Prostate gland (tissue), 2 donors: ENCODE measurements around the gene ZDHHC22.

Experiments
- POLR2A ChIP-seq: fragments of 450-650 bp; IDR thresholded peaks from one replicate; pipeline ENCODE4 v1.6.1; 2016; ENCODE audit warnings: antibody characterized with exemption, mild to moderate bottlenecking
- POLR2AphosphoS5 ChIP-seq: sonication (generic); formaldehyde crosslinking; IDR thresholded peaks from one replicate; pipeline ENCODE4 v1.6.1; 2017; ENCODE audit warnings: antibody characterized with exemption
- TF ChIP-seq, protein P1 (sequence below), 4 experiments: fragments of 200-600 bp in 2 of 4; fragments of 450-650 bp in 2 of 4; sonication (generic) in 2 of 4; IDR thresholded peaks; 1 replicate in 3 of 4; 2 replicates in 1 of 4; pipeline ENCODE4 v1.5.1; 2016 to 2019; ENCODE audit warnings: antibody characterized with exemption in 4 of 4, mild to moderate bottlenecking in 2 of 4, moderate library complexity in 2 of 4

DNA sequence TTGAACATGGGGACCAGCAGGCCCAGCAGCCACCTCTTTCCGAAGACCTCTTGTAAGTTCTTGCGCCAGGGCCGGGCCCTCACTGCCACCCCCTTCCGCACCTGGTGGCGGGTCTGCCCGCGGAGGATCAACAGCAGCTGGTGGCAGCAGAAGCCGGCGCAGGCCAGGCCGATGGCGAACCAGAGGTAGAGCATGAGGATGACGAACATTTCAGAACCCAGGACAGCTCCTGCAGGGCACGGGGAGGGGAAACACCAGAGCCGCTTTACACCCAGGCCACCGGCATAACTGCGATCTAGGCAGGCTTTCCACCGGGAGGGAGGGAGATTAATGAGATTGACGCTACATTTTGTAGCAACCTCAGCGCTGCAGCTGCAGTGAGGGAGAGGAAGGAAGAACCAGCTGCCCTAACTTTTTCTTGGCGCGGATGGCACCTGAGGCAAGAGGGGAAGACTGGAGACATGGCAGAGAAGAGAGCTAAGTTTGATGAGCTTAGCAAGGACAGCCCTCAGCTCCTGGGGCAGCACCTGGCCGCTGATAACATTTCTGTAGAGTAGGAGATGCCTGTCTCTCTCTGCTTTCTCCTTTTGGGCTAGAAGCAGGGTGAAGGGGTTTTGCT is 7.8 kb downstream of the ZDHHC22 start:
- TF ChIP-seq, protein P1, sequence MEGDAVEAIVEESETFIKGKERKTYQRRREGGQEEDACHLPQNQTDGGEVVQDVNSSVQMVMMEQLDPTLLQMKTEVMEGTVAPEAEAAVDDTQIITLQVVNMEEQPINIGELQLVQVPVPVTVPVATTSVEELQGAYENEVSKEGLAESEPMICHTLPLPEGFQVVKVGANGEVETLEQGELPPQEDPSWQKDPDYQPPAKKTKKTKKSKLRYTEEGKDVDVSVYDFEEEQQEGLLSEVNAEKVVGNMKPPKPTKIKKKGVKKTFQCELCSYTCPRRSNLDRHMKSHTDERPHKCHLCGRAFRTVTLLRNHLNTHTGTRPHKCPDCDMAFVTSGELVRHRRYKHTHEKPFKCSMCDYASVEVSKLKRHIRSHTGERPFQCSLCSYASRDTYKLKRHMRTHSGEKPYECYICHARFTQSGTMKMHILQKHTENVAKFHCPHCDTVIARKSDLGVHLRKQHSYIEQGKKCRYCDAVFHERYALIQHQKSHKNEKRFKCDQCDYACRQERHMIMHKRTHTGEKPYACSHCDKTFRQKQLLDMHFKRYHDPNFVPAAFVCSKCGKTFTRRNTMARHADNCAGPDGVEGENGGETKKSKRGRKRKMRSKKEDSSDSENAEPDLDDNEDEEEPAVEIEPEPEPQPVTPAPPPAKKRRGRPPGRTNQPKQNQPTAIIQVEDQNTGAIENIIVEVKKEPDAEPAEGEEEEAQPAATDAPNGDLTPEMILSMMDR (IDR thresholded peaks at IDR 0.05), result no peak
- TF ChIP-seq POLR2AphosphoS5 (no peak), POLR2A (no peak)
